Activated CD8-positive, alpha-beta memory T cell treated with anti-CD3 and anti-CD28 coated beads, Interleukin-2, amount 50 U/mL, for 24 hours (primary cell): ENCODE results near the gene HYOU1.
"Not testable (repeated sequence)": the region's sequence is repeated elsewhere in the genome, so short reads cannot be mapped to it uniquely, and the experiment has no call there.

ENCODE experiments used
- DNase-seq: peaks from one replicate; pipeline ENCODE4 v3.0.0-alpha.2; 2020; ENCODE audit errors: extremely low read depth

The HYOU1 gene

GRCh38 chr11:119021631-119022030, 35.4 kb downstream of the HYOU1 start:
- DNase-seq: no peak

GRCh38 chr11:119019996-119020395, 37.0 kb downstream of the HYOU1 start:
- DNase-seq: no peak

- DNase-seq: peak; percentile 89
Observed at GRCh38 chr11:119018074-119018938, 38.7 kb downstream of the HYOU1 start, which contains the start of the genes RPS25 and TRAPPC4. Gene RPS25, minus strand, starts transcription at chr11:119018343. Its CDS starts 59 bp downstream, at chr11:119018284. Gene TRAPPC4, plus strand, starts transcription at chr11:119018766. Its CDS starts 30 bp downstream, at chr11:119018796.

GRCh38 chr11:119017377-119017776, 39.6 kb downstream of the HYOU1 start:
- not testable (repeated sequence) for DNase-seq

GRCh38 chr11:119016216-119017009, 40.6 kb downstream of the HYOU1 start:
- DNase-seq: no peak

GRCh38 chr11:119015054-119015611, 41.9 kb downstream of the HYOU1 start:
- DNase-seq: no peak

GRCh38 chr11:119014209-119014924, 42.6 kb downstream of the HYOU1 start:
- no peak for DNase-seq

GRCh38 chr11:119012629-119013170, 44.3 kb downstream of the HYOU1 start:
- no peak for DNase-seq

GRCh38 chr11:119011476-119012053, 45.4 kb downstream of the HYOU1 start:
- no peak for DNase-seq

- no peak for DNase-seq
Observed at GRCh38 chr11:119006656-119007055, 50.3 kb downstream of the HYOU1 start.

- no peak for DNase-seq
Observed at GRCh38 chr11:119000906-119001305, 56.1 kb downstream of the HYOU1 start.

- no peak for DNase-seq
Observed at GRCh38 chr11:118998822-118999221, 58.2 kb downstream of the HYOU1 start.

- DNase-seq: no peak
Observed at GRCh38 chr11:118998388-118998717, 58.7 kb downstream of the HYOU1 start.

GRCh38 chr11:118997627-118998387, 59.2 kb downstream of the HYOU1 start, which contains the start of gene CENATAC:
Gene CENATAC, plus strand, starts transcription at chr11:118998138. Its CDS starts 60 bp downstream, at chr11:118998198.
- peak; percentile 86 for DNase-seq

GRCh38 chr11:118996926-118997626, 59.9 kb downstream of the HYOU1 start:
- DNase-seq: no peak
